ENCODE results near the gene GRM1.
"Not testable (repeated sequence)": the region's sequence is repeated elsewhere in the genome, so short reads cannot be mapped to it uniquely, and the experiment has no call there.

- TF ChIP-seq CTCF (IDR thresholded peaks at IDR 0.05); EZH2 (IDR thresholded peaks at IDR 0.05; ENCODE audit: borderline replicate concordance, insufficient read depth, low read depth, low read length, poor library complexity, severe bottlenecking): not testable (repeated sequence)
Observed at GRCh38 chr6:146271163-146271562, 242.3 kb downstream of the GRM1 start.

All from B cell (primary cell).